ENCODE measurements around the gene SACM1L.

GRCh38 chr3:45687828-45688193, 1.4 kb upstream of the SACM1L start:
- TF ChIP-seq CTCF (IDR thresholded peaks at IDR 0.05) (no peak), POLR2A (IDR thresholded peaks at IDR 0.05) (no peak)

Measured in body of pancreas (tissue), 4 donors.